Measurements from ENCODE around the gene PUS1.

PUS1 gene

DNA sequence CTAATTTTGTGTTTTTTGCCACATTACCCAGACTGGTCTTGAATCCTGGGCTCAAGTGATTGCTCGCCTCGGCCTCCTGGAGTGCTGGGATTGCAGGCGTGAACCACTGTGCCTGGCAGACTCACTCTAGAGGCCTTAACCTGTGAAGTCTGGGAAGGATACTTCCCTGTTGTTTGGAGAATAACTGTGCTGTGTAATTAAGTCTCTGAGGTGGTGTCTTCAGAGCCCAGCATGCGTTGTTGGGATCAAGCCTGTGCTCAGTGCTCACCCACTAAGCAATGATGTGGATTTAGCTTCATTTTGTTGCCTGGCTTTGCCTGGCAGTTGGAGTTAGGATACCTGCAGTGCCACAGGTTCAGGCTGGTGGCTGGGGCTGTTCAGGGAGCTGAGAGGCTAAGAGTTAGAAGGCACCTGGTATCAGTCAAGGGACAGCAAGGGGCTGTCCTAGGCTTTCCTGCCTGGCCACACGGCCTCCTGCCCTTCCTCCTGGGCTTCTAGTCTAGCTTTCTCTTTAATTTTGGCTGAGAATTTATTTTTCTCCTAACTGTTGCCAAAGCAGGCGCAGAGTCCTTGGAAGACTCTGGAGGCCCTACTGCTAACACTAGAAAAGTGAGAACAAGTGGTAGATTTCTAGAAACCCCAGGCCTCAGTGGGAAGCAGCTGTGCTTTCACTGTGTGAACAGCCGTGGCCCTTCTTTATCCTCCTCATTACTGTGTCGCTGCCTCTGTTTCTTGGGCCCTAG lies 59.1 kb downstream of the PUS1 start:
- Histone ChIP-seq H3K4me1 (ENCODE audit: control insufficient read depth, insufficient read depth, low read length) (no peaks in the 10 kb centered on the region), H3K27ac (ENCODE audit: extremely low read depth, low read depth, low read length) (no peak overlapping the region), H3K9me3 (ENCODE audit: control insufficient read depth, insufficient read depth, low read depth, low read length) (no peaks in the 10 kb centered on the region), H3K36me3 (ENCODE audit: control insufficient read depth in 2 of 2, insufficient read depth in 1 of 2, low read length in 2 of 2) (peaks cover 25 to 82% of the 10 kb centered on the region in 2 experiments), H3K4me3 (ENCODE audit: low read depth, low read length) (no peak overlapping the region)
- no peak for TF ChIP-seq ZNF112 (tag by site-specific recombination; IDR thresholded peaks at IDR 0.05)
- TF ChIP-seq ZBTB17 (tag by site-specific recombination; IDR thresholded peaks at IDR 0.05): no peak
- no peak for TF ChIP-seq GLI4 (tag by site-specific recombination; IDR thresholded peaks at IDR 0.05)
- TF ChIP-seq ZBTB1 (tag by site-specific recombination; IDR thresholded peaks at IDR 0.05): no peak
- peak; percentile 88 for TF ChIP-seq ZIC2 (tag by site-specific recombination; IDR thresholded peaks at IDR 0.05)
- CTCF ChIA-PET: no interaction called here
- POLR2A ChIA-PET: no interaction called here

DNA sequence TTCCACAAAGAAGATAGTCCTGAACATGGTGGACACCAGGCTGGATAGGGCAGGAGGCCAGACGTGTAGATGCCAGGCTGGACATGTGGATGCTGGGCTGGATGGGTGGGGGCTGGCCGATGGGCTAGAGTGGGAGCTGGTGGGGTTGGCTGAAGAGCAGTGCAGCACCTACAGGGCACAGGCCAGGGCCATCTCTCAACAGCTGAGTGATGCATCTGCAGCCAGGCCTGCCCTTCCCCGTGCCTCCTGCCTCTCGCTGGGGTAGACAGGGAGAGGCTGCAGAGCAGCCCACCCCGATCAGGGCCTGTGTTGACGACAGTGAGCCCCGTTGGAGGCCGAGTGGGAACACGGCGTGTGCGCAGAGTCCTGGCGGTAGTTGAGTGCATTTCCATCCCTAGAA lies 59.9 kb downstream of the PUS1 start:
- TF ChIP-seq SP7 (tag by site-specific recombination; IDR thresholded peaks at IDR 0.05) (no peak), ZBTB17 (tag by site-specific recombination; IDR thresholded peaks at IDR 0.05) (no peak)
- ChIA-PET POLR2A (no interaction called here), CTCF (no interaction called here)
- no peak overlapping the region for H3K27ac ChIP-seq (ENCODE audit: extremely low read depth, low read depth, low read length)
- peaks cover 21 to 86% of the 10 kb centered on the region in 2 experiments for H3K36me3 ChIP-seq (ENCODE audit: control insufficient read depth in 2 of 2, insufficient read depth in 1 of 2, low read length in 2 of 2)
- H3K4me1 ChIP-seq (ENCODE audit: control insufficient read depth, insufficient read depth, low read length): no peaks in the 10 kb centered on the region
- no peak overlapping the region for H3K4me3 ChIP-seq (ENCODE audit: low read depth, low read length)
- H3K9me3 ChIP-seq (ENCODE audit: control insufficient read depth, insufficient read depth, low read depth, low read length): no peaks in the 10 kb centered on the region

DNA sequence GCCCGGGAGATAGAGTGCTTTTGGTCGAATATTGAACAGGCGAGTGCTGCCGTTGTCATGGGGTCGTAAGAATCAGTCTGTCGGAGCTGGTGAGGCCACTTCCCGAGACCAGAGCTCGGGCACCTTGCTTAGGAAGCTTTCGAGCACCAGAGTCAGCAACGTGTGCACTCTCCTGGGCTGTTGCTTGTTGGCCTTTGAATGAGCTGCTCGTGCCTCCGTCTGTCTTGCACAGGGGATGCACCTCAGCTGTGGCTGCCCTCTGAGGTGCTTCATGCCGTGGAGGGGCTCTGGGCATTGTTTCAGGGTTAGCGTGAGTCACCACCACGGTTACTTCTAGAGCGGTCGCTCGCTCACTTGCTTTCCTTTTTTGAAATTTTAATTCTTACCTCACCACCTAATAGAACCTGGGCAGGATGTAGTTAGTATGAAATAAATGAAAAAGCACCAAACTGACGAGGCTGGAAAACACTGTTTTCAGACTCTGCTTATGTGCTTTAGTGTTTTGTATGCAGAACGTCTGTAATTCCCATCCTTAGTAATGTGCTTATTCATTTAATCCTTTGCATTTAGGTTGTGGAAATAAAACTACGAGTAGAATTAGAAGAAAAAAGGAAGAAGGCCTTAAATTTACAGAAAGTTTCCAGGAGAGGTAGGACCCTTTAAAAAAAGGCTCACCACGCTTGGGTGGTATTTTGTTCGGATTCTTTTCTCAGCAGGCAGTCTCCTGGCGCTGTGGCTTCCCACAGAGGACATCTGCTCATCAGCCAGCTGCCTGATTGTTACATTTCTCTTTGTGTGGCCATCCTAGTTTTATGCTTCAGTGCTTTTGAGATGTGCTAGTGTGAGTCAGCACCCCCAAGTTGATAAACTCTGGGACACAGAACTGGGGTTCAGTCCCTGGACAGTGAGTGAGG lies 61.2 kb downstream of the PUS1 start:
- ChIA-PET CTCF (no interaction called here), POLR2A (interaction anchor here (1.2 kb wide), 1 partner anchor 8 kb away, joined by 3 read pairs; no protein-coding TSS in a partner anchor)
- H3K4me1 ChIP-seq (ENCODE audit: control insufficient read depth, insufficient read depth, low read length): no peaks in the 10 kb centered on the region
- no peak overlapping the region for H3K27ac ChIP-seq (ENCODE audit: extremely low read depth, low read depth, low read length)
- no peaks in the 10 kb centered on the region for H3K9me3 ChIP-seq (ENCODE audit: control insufficient read depth, insufficient read depth, low read depth, low read length)
- no peak overlapping the region for H3K4me3 ChIP-seq (ENCODE audit: low read depth, low read length)
- H3K36me3 ChIP-seq (ENCODE audit: control insufficient read depth in 2 of 2, insufficient read depth in 1 of 2, low read length in 2 of 2): peaks cover 24 to 94% of the 10 kb centered on the region in 2 experiments
- TF ChIP-seq ZNF311 (tag by site-specific recombination; IDR thresholded peaks at IDR 0.05; ENCODE audit: borderline replicate concordance): no peak
- TF ChIP-seq ZFP69B (tag by site-specific recombination; IDR thresholded peaks at IDR 0.05): no peak
- peak; percentile 46 for TF ChIP-seq ZIC2 (tag by site-specific recombination; IDR thresholded peaks at IDR 0.05)
- TF ChIP-seq, protein P1, sequence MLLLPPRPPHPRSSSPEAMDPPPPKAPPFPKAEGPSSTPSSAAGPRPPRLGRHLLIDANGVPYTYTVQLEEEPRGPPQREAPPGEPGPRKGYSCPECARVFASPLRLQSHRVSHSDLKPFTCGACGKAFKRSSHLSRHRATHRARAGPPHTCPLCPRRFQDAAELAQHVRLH (tag by site-specific recombination; IDR thresholded peaks at IDR 0.05): no peak
- TF ChIP-seq ZNF169 (tag by site-specific recombination; IDR thresholded peaks at IDR 0.05): no peak
- no peak for TF ChIP-seq ZNF19 (tag by site-specific recombination; IDR thresholded peaks at IDR 0.05; ENCODE audit: low read depth)
- TF ChIP-seq, protein P2, sequence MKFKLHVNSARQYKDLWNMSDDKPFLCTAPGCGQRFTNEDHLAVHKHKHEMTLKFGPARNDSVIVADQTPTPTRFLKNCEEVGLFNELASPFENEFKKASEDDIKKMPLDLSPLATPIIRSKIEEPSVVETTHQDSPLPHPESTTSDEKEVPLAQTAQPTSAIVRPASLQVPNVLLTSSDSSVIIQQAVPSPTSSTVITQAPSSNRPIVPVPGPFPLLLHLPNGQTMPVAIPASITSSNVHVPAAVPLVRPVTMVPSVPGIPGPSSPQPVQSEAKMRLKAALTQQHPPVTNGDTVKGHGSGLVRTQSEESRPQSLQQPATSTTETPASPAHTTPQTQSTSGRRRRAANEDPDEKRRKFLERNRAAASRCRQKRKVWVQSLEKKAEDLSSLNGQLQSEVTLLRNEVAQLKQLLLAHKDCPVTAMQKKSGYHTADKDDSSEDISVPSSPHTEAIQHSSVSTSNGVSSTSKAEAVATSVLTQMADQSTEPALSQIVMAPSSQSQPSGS (tag by site-specific recombination; IDR thresholded peaks at IDR 0.05; ENCODE audit: low read depth): no peak
- TF ChIP-seq KLF10 (tag by site-specific recombination; IDR thresholded peaks at IDR 0.05): no peak

DNA sequence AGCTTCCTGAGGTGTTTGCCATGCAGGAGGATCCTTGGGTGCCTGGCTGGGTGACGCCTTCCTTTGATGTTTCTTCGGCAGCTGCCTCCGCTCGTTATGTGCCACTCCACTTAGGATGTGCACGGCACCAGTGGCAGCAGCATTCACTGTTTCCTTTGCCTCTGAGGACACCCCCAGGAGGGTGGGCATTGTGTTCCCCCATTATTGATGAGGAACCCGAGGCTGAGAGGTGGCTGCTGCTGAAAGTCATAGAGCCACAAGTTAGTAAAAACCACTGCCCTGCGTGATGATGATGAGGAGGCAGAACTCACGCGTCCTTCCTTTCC lies 61.9 kb downstream of the PUS1 start:
- Histone ChIP-seq H3K36me3 (ENCODE audit: control insufficient read depth in 2 of 2, insufficient read depth in 1 of 2, low read length in 2 of 2) (peaks cover 24 to 98% of the 10 kb centered on the region in 2 experiments), H3K9me3 (ENCODE audit: control insufficient read depth, insufficient read depth, low read depth, low read length) (no peaks in the 10 kb centered on the region), H3K4me3 (ENCODE audit: low read depth, low read length) (no peak overlapping the region), H3K4me1 (ENCODE audit: control insufficient read depth, insufficient read depth, low read length) (no peaks in the 10 kb centered on the region), H3K27ac (ENCODE audit: extremely low read depth, low read depth, low read length) (no peak overlapping the region)
- POLR2A ChIA-PET: interaction anchor here (1.2 kb wide), 1 partner anchor 8 kb away, joined by 3 read pairs; no protein-coding TSS in a partner anchor
- CTCF ChIA-PET: no interaction called here
- TF ChIP-seq ZNF354C (tag by site-specific recombination; IDR thresholded peaks at IDR 0.05; ENCODE audit: borderline replicate concordance, low read depth) (no peak), ZNF664 (tag by site-specific recombination; IDR thresholded peaks at IDR 0.05) (no peak), ZNF19 (tag by site-specific recombination; IDR thresholded peaks at IDR 0.05; ENCODE audit: low read depth) (no peak), ZNF76 (tag by site-specific recombination; IDR thresholded peaks at IDR 0.05; ENCODE audit: borderline replicate concordance, low read depth) (no peak), ZBTB1 (tag by site-specific recombination; IDR thresholded peaks at IDR 0.05) (no peak), ZNF626 (tag by site-specific recombination; IDR thresholded peaks at IDR 0.05) (no peak)
- TF ChIP-seq, protein P2 (tag by site-specific recombination; IDR thresholded peaks at IDR 0.05; ENCODE audit: low read depth): no peak
- TF ChIP-seq, protein P3, sequence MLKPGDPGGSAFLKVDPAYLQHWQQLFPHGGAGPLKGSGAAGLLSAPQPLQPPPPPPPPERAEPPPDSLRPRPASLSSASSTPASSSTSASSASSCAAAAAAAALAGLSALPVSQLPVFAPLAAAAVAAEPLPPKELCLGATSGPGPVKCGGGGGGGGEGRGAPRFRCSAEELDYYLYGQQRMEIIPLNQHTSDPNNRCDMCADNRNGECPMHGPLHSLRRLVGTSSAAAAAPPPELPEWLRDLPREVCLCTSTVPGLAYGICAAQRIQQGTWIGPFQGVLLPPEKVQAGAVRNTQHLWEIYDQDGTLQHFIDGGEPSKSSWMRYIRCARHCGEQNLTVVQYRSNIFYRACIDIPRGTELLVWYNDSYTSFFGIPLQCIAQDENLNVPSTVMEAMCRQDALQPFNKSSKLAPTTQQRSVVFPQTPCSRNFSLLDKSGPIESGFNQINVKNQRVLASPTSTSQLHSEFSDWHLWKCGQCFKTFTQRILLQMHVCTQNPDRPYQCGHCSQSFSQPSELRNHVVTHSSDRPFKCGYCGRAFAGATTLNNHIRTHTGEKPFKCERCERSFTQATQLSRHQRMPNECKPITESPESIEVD (tag by site-specific recombination; IDR thresholded peaks at IDR 0.05): no peak

Data from HEK293 (cell line).